DOHH2 (cell line): Measurements from ENCODE around the gene RNF14.

Experiments used
- EZH2phosphoT487 ChIP-seq: fragments of 200-600 bp; sonication (generic); IDR thresholded peaks from 2 replicates; pipeline ENCODE4 v1.6.1; 2017; ENCODE audit warnings: borderline replicate concordance, mild to moderate bottlenecking, antibody characterized with exemption, low read length, moderate library complexity, mixed read lengths
- TF ChIP-seq, protein P1 (sequence below): fragments of 200-600 bp; sonication (generic); IDR thresholded peaks from one replicate; pipeline ENCODE4 v1.5.1; 2014; ENCODE audit warnings: antibody characterized with exemption, mild to moderate bottlenecking, low read depth, low read length; ENCODE audit not compliant: poor library complexity, severe bottlenecking

DNA sequence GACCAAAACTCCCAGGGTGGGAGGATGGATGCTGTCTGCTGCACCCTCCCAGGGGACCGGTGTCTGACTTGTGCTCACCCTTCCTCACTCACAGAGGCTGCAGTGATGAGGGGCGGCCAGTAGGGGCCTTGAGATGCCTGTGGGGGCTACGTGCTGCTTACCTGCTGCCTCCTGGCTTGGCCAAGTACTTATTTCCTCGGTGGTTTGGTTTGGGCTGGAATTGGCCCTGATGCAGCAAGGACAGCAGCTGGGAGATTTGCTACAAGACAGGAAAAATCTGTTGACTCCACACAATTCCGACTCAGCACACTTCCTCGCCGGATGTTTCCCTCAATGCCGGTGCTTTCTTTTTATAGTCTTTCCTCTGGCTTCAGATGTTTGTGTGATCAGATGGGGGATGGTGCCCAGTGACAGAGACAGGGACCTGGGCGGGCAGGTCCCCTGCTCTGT lies 17.5 kb upstream of the RNF14 start:
- TF ChIP-seq, protein P1, sequence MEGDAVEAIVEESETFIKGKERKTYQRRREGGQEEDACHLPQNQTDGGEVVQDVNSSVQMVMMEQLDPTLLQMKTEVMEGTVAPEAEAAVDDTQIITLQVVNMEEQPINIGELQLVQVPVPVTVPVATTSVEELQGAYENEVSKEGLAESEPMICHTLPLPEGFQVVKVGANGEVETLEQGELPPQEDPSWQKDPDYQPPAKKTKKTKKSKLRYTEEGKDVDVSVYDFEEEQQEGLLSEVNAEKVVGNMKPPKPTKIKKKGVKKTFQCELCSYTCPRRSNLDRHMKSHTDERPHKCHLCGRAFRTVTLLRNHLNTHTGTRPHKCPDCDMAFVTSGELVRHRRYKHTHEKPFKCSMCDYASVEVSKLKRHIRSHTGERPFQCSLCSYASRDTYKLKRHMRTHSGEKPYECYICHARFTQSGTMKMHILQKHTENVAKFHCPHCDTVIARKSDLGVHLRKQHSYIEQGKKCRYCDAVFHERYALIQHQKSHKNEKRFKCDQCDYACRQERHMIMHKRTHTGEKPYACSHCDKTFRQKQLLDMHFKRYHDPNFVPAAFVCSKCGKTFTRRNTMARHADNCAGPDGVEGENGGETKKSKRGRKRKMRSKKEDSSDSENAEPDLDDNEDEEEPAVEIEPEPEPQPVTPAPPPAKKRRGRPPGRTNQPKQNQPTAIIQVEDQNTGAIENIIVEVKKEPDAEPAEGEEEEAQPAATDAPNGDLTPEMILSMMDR = peak; percentile 82
- no peak for TF ChIP-seq EZH2phosphoT487
